GM06990 (cell line): Measurements from ENCODE around the gene MCEMP1.

Experiments
- DNase-seq: peaks from one replicate; pipeline ENCODE4 v3.0.0-alpha.2; 2011; ENCODE audit not compliant: insufficient read length; ENCODE audit errors: extremely low read depth
- H3K27me3 ChIP-seq: replicated peaks from 2 replicates; pipeline ENCODE4 v1.6.0; 2011; ENCODE audit warnings: low read length; ENCODE audit not compliant: control insufficient read depth, insufficient read depth
- H3K36me3 ChIP-seq: 2 replicates; pipeline ENCODE4 v1.5.1; 2011; ENCODE audit warnings: low read length; ENCODE audit not compliant: control insufficient read depth, insufficient read depth
- H3K4me3 ChIP-seq: replicated peaks from 2 replicates; pipeline ENCODE4 v1.5.1; 2011; ENCODE audit warnings: low read depth, mild to moderate bottlenecking, control low read depth, low read length
- TF ChIP-seq, protein P1 (sequence below): IDR thresholded peaks from 2 replicates; pipeline ENCODE4 v1.5.1; 2011; ENCODE audit warnings: low read length, control low read depth, mild to moderate bottlenecking, inconsistent platforms; ENCODE audit not compliant: insufficient read depth, poor library complexity, severe bottlenecking

The MCEMP1 gene, protein sequence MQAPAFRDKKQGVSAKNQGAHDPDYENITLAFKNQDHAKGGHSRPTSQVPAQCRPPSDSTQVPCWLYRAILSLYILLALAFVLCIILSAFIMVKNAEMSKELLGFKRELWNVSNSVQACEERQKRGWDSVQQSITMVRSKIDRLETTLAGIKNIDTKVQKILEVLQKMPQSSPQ

GRCh38 chr19:7676854-7677253 is at the start of gene MCEMP1:
TSS of gene MCEMP1 (plus strand) at chr19:7677090. CDS start at chr19:7677121, 31 bp downstream.
- H3K4me3 ChIP-seq: no peak within 1 kb of the TSS
- H3K27me3 ChIP-seq: no peaks in the 10 kb centered on the region
- no peak for DNase-seq
- H3K36me3 ChIP-seq: no peaks in the 10 kb centered on the region; the same call in 1 of the 2 replicates
- TF ChIP-seq, protein P1, sequence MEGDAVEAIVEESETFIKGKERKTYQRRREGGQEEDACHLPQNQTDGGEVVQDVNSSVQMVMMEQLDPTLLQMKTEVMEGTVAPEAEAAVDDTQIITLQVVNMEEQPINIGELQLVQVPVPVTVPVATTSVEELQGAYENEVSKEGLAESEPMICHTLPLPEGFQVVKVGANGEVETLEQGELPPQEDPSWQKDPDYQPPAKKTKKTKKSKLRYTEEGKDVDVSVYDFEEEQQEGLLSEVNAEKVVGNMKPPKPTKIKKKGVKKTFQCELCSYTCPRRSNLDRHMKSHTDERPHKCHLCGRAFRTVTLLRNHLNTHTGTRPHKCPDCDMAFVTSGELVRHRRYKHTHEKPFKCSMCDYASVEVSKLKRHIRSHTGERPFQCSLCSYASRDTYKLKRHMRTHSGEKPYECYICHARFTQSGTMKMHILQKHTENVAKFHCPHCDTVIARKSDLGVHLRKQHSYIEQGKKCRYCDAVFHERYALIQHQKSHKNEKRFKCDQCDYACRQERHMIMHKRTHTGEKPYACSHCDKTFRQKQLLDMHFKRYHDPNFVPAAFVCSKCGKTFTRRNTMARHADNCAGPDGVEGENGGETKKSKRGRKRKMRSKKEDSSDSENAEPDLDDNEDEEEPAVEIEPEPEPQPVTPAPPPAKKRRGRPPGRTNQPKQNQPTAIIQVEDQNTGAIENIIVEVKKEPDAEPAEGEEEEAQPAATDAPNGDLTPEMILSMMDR: no peak

GRCh38 chr19:7627166-7627565 is 49.7 kb upstream of the MCEMP1 start:
- Histone ChIP-seq H3K36me3 (peaks cover 23% of the 10 kb centered on the region), H3K27me3 (no peaks in the 10 kb centered on the region), H3K4me3 (no peak overlapping the region)
- TF ChIP-seq, protein P1: no peak
- DNase-seq: no peak

- DNase-seq: no peak
- TF ChIP-seq, protein P1: no peak
- Histone ChIP-seq H3K36me3 (peaks cover 10% of the 10 kb centered on the region), H3K27me3 (no peaks in the 10 kb centered on the region), H3K4me3 (peak overlapping the region; percentile 95)
Observed at GRCh38 chr19:7628589-7629311, 48.1 kb upstream of the MCEMP1 start.

GRCh38 chr19:7629347-7630054 is 47.4 kb upstream of the MCEMP1 start, which contains the start of the genes PET100 and XAB2:
TSS of gene PET100 (plus strand) at chr19:7629793. CDS start at chr19:7629834, 41 bp downstream.
TSS of gene XAB2 (minus strand) at chr19:7629545. CDS start at chr19:7629527, 18 bp downstream.
- DNase-seq: peak; percentile 94
- peaks cover 10% of the 10 kb centered on the region for H3K36me3 ChIP-seq
- TF ChIP-seq, protein P1: no peak
- H3K27me3 ChIP-seq: no peaks in the 10 kb centered on the region
- peak within 1 kb of the TSS; percentile 95 for H3K4me3 ChIP-seq

- Histone ChIP-seq H3K4me3 (no peak overlapping the region), H3K27me3 (no peaks in the 10 kb centered on the region), H3K36me3 (peaks cover 3% of the 10 kb centered on the region)
- TF ChIP-seq, protein P1: no peak
- DNase-seq: no peak
Observed at GRCh38 chr19:7631577-7631976, 45.3 kb upstream of the MCEMP1 start.
